Left renal cortex interstitium (tissue), 4 donors: ENCODE results near the gene ABCA3. TPM values are rescaled to one million over a fixed set of nuclear protein-coding genes. Genes with fewer than 3 reads are reported as not detected.

Experiments
- polyA plus RNA-seq, 4 donors: library from polyadenylated mRNA; unstranded; fragments of 120-200 nt; gene quantifications; one replicate each; pipeline ENCODE4 v1.2.1, GENCODE V29; 2013; ENCODE audit not compliant: insufficient read length in 4 of 4

Gene ABCA3
- polyA plus RNA-seq, 4 donors: 5.1 to 6.9 (median 6.1) TPM

Other genes with a start within 250 kb of the ABCA3 start
- gene PKD1, start 204.8 kb downstream of the ABCA3 start, polyA plus RNA-seq: 100 to 1,000 TPM in 2 of 4 donors, 10 to 100 TPM in 2; 48.3 to 128 (median 95.9) TPM
- 1 to 10 TPM; 2.5 to 4.6 (median 3.1) TPM for gene RAB26, start 192.1 kb downstream of the ABCA3 start, polyA plus RNA-seq
- gene TRAF7, start 184.9 kb downstream of the ABCA3 start, polyA plus RNA-seq: 10 to 100 TPM; 42.9 to 63.3 (median 55.5) TPM
- gene CASKIN1, start 144.1 kb downstream of the ABCA3 start, polyA plus RNA-seq: 1 to 10 TPM; 1.4 to 2.8 (median 2.0) TPM
- 10 to 100 TPM; 38.7 to 63.2 (median 46.6) TPM for gene MLST8, start 135.3 kb downstream of the ABCA3 start, polyA plus RNA-seq
- gene BRICD5, start 129.9 kb downstream of the ABCA3 start, polyA plus RNA-seq: 10 to 100 TPM in 1 of 4 donors, 1 to 10 TPM in 3; 3.5 to 11.6 (median 8.2) TPM
- 10 to 100 TPM; 13.8 to 19.3 (median 17.4) TPM for gene PGP, start 125.9 kb downstream of the ABCA3 start, polyA plus RNA-seq
- gene E4F1, start 117.1 kb downstream of the ABCA3 start, polyA plus RNA-seq: 10 to 100 TPM; 14.7 to 25.8 (median 22.3) TPM
- gene DNASE1L2, start 104.3 kb downstream of the ABCA3 start, polyA plus RNA-seq: 1 to 10 TPM in 3 of 4 donors, under 1 TPM in 1; 0.55 to 1.8 (median 1.2) TPM
- gene ECI1, start 89.1 kb downstream of the ABCA3 start, polyA plus RNA-seq: 100 to 1,000 TPM in 1 of 4 donors, 10 to 100 TPM in 3; 60.0 to 104 (median 80.2) TPM
- 100 to 1,000 TPM; 179 to 229 (median 214) TPM for gene RNPS1, start 72.6 kb downstream of the ABCA3 start, polyA plus RNA-seq
- 10 to 100 TPM in 3 of 4 donors, 1 to 10 TPM in 1; 8.8 to 14.1 (median 11.2) TPM for gene CCNF, start 88.7 kb upstream of the ABCA3 start, polyA plus RNA-seq
- 10 to 100 TPM in 3 of 4 donors, 1 to 10 TPM in 1; 7.3 to 16.6 (median 12.2) TPM for gene TEDC2, start 119.4 kb upstream of the ABCA3 start, polyA plus RNA-seq
- 1 to 10 TPM; 1.9 to 5.0 (median 3.8) TPM for gene NTN3, start 130.6 kb upstream of the ABCA3 start, polyA plus RNA-seq
- 10 to 100 TPM; 14.1 to 24.4 (median 19.6) TPM for gene TBC1D24, start 134.4 kb upstream of the ABCA3 start, polyA plus RNA-seq
- 100 to 1,000 TPM; 156 to 274 (median 248) TPM for gene ATP6V0C, start 173.2 kb upstream of the ABCA3 start, polyA plus RNA-seq
- gene AMDHD2, start 179.6 kb upstream of the ABCA3 start, polyA plus RNA-seq: 10 to 100 TPM; 20.1 to 40.8 (median 31.6) TPM
- 10 to 100 TPM in 1 of 4 donors, 1 to 10 TPM in 3; 3.0 to 10.9 (median 7.6) TPM for gene CEMP1, start 190.7 kb upstream of the ABCA3 start, polyA plus RNA-seq
- gene PDPK1, start 197.3 kb upstream of the ABCA3 start, polyA plus RNA-seq: 10 to 100 TPM; 38.8 to 53.0 (median 49.2) TPM